GOT3 (cell line): ENCODE measurements around the gene BUD31.
"Not testable (repeated sequence)": the region's sequence is repeated elsewhere in the genome, so short reads cannot be mapped to it uniquely, and the experiment has no call there.

ENCODE experiments used
- DNase-seq: peaks from one replicate; lab custom pipeline; 2025; ENCODE audit warnings: mixed read lengths; lab: John Stamatoyannopoulos, UW

BUD31 gene

GRCh38 chr7:99380823-99381663, 27.7 kb upstream of the BUD31 start:
- no peak for DNase-seq

GRCh38 chr7:99381664-99382075, 27.1 kb upstream of the BUD31 start:
- DNase-seq = no peak

- no peak for DNase-seq
Observed at GRCh38 chr7:99383203-99383602, 25.6 kb upstream of the BUD31 start.

GRCh38 chr7:99383791-99384370, 24.9 kb upstream of the BUD31 start:
- DNase-seq = no peak

- DNase-seq = no peak
Observed at GRCh38 chr7:99384523-99384922, 24.2 kb upstream of the BUD31 start.

GRCh38 chr7:99385564-99385963, 23.2 kb upstream of the BUD31 start:
- no peak for DNase-seq

GRCh38 chr7:99386584-99387238, 22.1 kb upstream of the BUD31 start:
- DNase-seq = no peak

- not testable (repeated sequence) for DNase-seq
Observed at GRCh38 chr7:99387239-99387635, 21.5 kb upstream of the BUD31 start.

- DNase-seq = no peak
Observed at GRCh38 chr7:99387912-99388311, 20.9 kb upstream of the BUD31 start.

- DNase-seq = no peak
Observed at GRCh38 chr7:99389772-99390171, 19.0 kb upstream of the BUD31 start.

GRCh38 chr7:99390941-99391602, 17.7 kb upstream of the BUD31 start:
- no peak for DNase-seq

- DNase-seq = no peak
Observed at GRCh38 chr7:99392046-99392445, 16.7 kb upstream of the BUD31 start.

GRCh38 chr7:99392659-99393354, 16.0 kb upstream of the BUD31 start:
- no peak for DNase-seq

GRCh38 chr7:99393355-99394187, 15.2 kb upstream of the BUD31 start:
- no peak for DNase-seq

GRCh38 chr7:99394188-99394502, 14.6 kb upstream of the BUD31 start:
- no peak for DNase-seq

GRCh38 chr7:99395616-99396327, 13.0 kb upstream of the BUD31 start:
- DNase-seq = no peak

- no peak for DNase-seq
Observed at GRCh38 chr7:99396418-99397296, 12.1 kb upstream of the BUD31 start.

GRCh38 chr7:99397297-99397983, 11.3 kb upstream of the BUD31 start:
- no peak for DNase-seq

GRCh38 chr7:99398891-99399445, 9.8 kb upstream of the BUD31 start:
- DNase-seq = no peak
